GM21528 (cell line): ENCODE measurements around the gene FIZ1.

Experiments used
- ATAC-seq: cut with Tn5 transposase; IDR thresholded peaks from one replicate; pipeline ENCODE4 v1.9.1; 2021; ENCODE audit warnings: mild to moderate bottlenecking, moderate library complexity; ENCODE audit not compliant: unreplicated experiment, low FRiP score

Gene FIZ1

GRCh38 chr19:55613930-55614710 is 14.8 kb upstream of the FIZ1 start:
- no peak for ATAC-seq

GRCh38 chr19:55613396-55613795 is 14.1 kb upstream of the FIZ1 start:
- ATAC-seq = no peak

- no peak for ATAC-seq
Measured at GRCh38 chr19:55611983-55612645, 12.8 kb upstream of the FIZ1 start.

GRCh38 chr19:55611300-55611982 is 12.1 kb upstream of the FIZ1 start:
- no peak for ATAC-seq

- no peak for ATAC-seq
Measured at GRCh38 chr19:55609326-55609725, 10.0 kb upstream of the FIZ1 start.

GRCh38 chr19:55606817-55607216 is 7.5 kb upstream of the FIZ1 start:
- no peak for ATAC-seq

GRCh38 chr19:55606471-55606787 is 7.1 kb upstream of the FIZ1 start:
- no peak for ATAC-seq

- ATAC-seq = peak; percentile 21
Measured at GRCh38 chr19:55605637-55606470, 6.5 kb upstream of the FIZ1 start, which contains the start of gene ZNF865. ZNF865 (plus strand) TSS chr19:55605647; CDS start chr19:55613619, 7,972 bp downstream.

- ATAC-seq = peak; percentile 61
Measured at GRCh38 chr19:55605207-55605636, 5.9 kb upstream of the FIZ1 start.

- ATAC-seq = no peak
Measured at GRCh38 chr19:55603581-55604292, 4.4 kb upstream of the FIZ1 start.

GRCh38 chr19:55603115-55603514 is 3.8 kb upstream of the FIZ1 start:
- no peak for ATAC-seq

GRCh38 chr19:55602104-55603001 is 3.0 kb upstream of the FIZ1 start:
- no peak for ATAC-seq

- ATAC-seq = no peak
Measured at GRCh38 chr19:55601084-55601483, 1.8 kb upstream of the FIZ1 start.

GRCh38 chr19:55600662-55601028 is 1.3 kb upstream of the FIZ1 start:
- ATAC-seq = no peak

GRCh38 chr19:55599842-55600661 is 735 bp upstream of the FIZ1 start, which contains the start of gene ZNF524:
ZNF524 (plus strand) TSS chr19:55600288; CDS start chr19:55602113, 1,825 bp downstream.
- peak; percentile 41 for ATAC-seq

- peak; percentile 49 for ATAC-seq
Measured at GRCh38 chr19:55598719-55599467, 424 bp downstream of the FIZ1 start.

GRCh38 chr19:55598034-55598433 is 1.3 kb downstream of the FIZ1 start:
- ATAC-seq = no peak
